NT2/D1 (cell line): ENCODE measurements around the gene NOP14.
"Not testable (repeated sequence)": the region's sequence is repeated elsewhere in the genome, so short reads cannot be mapped to it uniquely, and the experiment has no call there.

Source experiments
- SUZ12 ChIP-seq: IDR thresholded peaks from 2 replicates; pipeline ENCODE4 v1.6.1; 2011; ENCODE audit not compliant: insufficient read length, insufficient read depth; ENCODE audit errors: extremely low read depth
- YY1 ChIP-seq: IDR thresholded peaks from 2 replicates; pipeline ENCODE4 v1.6.1; 2011; ENCODE audit not compliant: insufficient read length, insufficient read depth
- ZNF274 ChIP-seq: IDR thresholded peaks from 2 replicates; pipeline ENCODE4 v1.6.1; 2011; ENCODE audit warnings: mild to moderate bottlenecking, low read depth, low read length

DNA sequence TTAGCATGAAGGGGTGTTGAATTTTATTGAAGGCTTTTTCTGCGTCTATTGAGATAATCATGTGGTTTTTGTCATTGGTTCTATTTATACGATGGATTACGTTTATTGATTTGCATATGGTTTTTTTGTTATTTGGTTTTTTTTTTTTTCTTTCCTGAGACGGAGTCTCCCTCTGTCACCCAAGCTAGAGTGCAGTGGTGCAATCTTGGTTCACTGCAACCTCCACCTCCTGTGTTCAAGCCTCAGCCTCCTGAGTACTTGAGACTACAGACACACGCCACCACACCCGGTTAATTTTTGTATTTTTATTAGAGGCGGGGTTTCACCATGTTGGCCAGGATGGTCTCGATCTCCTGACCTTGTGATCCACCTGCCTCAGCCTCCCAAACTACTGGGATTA, 44.5 kb downstream of the NOP14 start:
- not testable (repeated sequence) for TF ChIP-seq ZNF274, SUZ12, YY1
